Measurements from ENCODE around the gene KRTAP10-10. TPM values are rescaled to one million over a fixed set of nuclear protein-coding genes. Genes with fewer than 3 reads are reported as not detected.

The KRTAP10-10 gene
- total and polyA plus RNA-seq, 9 of the 15 experiments (the other 6 are each of a cell fraction or from before 2014, with no cell fraction given): not detected

DNA sequence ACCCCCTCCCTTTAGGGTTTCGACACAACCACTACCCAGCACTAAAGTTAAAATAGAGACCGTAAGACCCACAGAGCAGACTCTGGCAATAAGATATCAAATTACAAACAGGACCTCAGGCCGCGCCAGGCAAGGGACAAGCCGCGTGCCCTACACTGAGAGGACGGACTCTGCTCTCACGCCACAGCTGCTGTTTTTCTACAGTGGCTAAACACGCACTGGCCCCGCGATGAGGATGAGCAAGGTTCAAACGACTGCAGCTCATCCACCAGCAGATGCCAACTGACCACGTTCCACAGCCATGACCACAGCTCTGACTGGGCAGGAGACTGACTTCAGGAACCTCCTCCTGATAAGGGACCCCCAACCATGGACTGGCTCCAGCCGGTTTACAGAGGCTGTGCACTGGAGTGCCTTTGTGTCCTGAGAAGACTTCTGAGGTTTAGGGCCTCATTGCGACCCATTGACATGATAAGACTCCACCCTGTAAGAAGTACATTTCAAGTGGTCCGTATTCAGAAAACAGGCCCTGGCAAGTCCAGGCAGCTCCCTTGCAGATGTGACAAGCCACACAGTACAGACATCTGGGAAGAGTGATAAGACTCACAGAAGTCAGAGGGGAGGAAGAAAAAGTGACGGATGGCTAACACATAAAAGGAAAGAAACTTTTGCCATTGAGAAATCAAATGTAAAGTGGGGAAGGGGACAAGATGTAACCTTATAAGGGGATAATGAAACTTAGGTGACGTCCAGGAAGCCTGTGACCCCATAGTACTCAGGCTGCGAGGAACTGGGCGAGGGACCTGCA is 43.4 kb upstream of the KRTAP10-10 start (continued):
- no peak for TF ChIP-seq BMI1 (IDR thresholded peaks at IDR 0.05; ENCODE audit: low read length)
- TF ChIP-seq CBX3 (IDR thresholded peaks at IDR 0.05; ENCODE audit: borderline replicate concordance in 1 of 2, low read length in 2 of 2): 0 out of 3 replicates have a peak, but pooled peaks of 1 of the 2 experiments have one; percentile 41
- no peak for TF ChIP-seq XRCC3 (IDR thresholded peaks at IDR 0.05)
- TF ChIP-seq, protein P1, sequence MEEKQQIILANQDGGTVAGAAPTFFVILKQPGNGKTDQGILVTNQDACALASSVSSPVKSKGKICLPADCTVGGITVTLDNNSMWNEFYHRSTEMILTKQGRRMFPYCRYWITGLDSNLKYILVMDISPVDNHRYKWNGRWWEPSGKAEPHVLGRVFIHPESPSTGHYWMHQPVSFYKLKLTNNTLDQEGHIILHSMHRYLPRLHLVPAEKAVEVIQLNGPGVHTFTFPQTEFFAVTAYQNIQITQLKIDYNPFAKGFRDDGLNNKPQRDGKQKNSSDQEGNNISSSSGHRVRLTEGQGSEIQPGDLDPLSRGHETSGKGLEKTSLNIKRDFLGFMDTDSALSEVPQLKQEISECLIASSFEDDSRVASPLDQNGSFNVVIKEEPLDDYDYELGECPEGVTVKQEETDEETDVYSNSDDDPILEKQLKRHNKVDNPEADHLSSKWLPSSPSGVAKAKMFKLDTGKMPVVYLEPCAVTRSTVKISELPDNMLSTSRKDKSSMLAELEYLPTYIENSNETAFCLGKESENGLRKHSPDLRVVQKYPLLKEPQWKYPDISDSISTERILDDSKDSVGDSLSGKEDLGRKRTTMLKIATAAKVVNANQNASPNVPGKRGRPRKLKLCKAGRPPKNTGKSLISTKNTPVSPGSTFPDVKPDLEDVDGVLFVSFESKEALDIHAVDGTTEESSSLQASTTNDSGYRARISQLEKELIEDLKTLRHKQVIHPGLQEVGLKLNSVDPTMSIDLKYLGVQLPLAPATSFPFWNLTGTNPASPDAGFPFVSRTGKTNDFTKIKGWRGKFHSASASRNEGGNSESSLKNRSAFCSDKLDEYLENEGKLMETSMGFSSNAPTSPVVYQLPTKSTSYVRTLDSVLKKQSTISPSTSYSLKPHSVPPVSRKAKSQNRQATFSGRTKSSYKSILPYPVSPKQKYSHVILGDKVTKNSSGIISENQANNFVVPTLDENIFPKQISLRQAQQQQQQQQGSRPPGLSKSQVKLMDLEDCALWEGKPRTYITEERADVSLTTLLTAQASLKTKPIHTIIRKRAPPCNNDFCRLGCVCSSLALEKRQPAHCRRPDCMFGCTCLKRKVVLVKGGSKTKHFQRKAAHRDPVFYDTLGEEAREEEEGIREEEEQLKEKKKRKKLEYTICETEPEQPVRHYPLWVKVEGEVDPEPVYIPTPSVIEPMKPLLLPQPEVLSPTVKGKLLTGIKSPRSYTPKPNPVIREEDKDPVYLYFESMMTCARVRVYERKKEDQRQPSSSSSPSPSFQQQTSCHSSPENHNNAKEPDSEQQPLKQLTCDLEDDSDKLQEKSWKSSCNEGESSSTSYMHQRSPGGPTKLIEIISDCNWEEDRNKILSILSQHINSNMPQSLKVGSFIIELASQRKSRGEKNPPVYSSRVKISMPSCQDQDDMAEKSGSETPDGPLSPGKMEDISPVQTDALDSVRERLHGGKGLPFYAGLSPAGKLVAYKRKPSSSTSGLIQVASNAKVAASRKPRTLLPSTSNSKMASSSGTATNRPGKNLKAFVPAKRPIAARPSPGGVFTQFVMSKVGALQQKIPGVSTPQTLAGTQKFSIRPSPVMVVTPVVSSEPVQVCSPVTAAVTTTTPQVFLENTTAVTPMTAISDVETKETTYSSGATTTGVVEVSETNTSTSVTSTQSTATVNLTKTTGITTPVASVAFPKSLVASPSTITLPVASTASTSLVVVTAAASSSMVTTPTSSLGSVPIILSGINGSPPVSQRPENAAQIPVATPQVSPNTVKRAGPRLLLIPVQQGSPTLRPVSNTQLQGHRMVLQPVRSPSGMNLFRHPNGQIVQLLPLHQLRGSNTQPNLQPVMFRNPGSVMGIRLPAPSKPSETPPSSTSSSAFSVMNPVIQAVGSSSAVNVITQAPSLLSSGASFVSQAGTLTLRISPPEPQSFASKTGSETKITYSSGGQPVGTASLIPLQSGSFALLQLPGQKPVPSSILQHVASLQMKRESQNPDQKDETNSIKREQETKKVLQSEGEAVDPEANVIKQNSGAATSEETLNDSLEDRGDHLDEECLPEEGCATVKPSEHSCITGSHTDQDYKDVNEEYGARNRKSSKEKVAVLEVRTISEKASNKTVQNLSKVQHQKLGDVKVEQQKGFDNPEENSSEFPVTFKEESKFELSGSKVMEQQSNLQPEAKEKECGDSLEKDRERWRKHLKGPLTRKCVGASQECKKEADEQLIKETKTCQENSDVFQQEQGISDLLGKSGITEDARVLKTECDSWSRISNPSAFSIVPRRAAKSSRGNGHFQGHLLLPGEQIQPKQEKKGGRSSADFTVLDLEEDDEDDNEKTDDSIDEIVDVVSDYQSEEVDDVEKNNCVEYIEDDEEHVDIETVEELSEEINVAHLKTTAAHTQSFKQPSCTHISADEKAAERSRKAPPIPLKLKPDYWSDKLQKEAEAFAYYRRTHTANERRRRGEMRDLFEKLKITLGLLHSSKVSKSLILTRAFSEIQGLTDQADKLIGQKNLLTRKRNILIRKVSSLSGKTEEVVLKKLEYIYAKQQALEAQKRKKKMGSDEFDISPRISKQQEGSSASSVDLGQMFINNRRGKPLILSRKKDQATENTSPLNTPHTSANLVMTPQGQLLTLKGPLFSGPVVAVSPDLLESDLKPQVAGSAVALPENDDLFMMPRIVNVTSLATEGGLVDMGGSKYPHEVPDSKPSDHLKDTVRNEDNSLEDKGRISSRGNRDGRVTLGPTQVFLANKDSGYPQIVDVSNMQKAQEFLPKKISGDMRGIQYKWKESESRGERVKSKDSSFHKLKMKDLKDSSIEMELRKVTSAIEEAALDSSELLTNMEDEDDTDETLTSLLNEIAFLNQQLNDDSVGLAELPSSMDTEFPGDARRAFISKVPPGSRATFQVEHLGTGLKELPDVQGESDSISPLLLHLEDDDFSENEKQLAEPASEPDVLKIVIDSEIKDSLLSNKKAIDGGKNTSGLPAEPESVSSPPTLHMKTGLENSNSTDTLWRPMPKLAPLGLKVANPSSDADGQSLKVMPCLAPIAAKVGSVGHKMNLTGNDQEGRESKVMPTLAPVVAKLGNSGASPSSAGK (IDR thresholded peaks at IDR 0.05): peak; percentile 93
- TF ChIP-seq ZNF134 (CRISPR knock-in tag; conservative IDR thresholded peaks at IDR 0.05): peak; percentile 49; the same call in 1 of the 2 replicates
- TF ChIP-seq, protein P2, sequence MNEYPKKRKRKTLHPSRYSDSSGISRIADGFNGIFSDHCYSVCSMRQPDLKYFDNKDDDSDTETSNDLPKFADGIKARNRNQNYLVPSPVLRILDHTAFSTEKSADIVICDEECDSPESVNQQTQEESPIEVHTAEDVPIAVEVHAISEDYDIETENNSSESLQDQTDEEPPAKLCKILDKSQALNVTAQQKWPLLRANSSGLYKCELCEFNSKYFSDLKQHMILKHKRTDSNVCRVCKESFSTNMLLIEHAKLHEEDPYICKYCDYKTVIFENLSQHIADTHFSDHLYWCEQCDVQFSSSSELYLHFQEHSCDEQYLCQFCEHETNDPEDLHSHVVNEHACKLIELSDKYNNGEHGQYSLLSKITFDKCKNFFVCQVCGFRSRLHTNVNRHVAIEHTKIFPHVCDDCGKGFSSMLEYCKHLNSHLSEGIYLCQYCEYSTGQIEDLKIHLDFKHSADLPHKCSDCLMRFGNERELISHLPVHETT (CRISPR knock-in tag; conservative IDR thresholded peaks at IDR 0.05 in 1 of 2, IDR thresholded peaks at IDR 0.05 in 1 of 2): peak in 1 of 2 experiments; percentile 66; a peak in 2 of 4 replicates
- TF ChIP-seq MECOM (CRISPR knock-in tag; IDR thresholded peaks at IDR 0.05): 0 out of 2 replicates have a peak, but pooled peaks have one; percentile 29
- no peak for TF ChIP-seq ATF1 (CRISPR knock-in tag; IDR thresholded peaks at IDR 0.05)
- TF ChIP-seq ATF1 (tag; IDR thresholded peaks at IDR 0.05): peak; percentile 81
- TF ChIP-seq MEIS2 (IDR thresholded peaks at IDR 0.05; ENCODE audit: partially characterized antibody): peak; percentile 95
- TF ChIP-seq NBN (IDR thresholded peaks at IDR 0.05; ENCODE audit: low read depth): peak; percentile 79
- TF ChIP-seq, protein P3, sequence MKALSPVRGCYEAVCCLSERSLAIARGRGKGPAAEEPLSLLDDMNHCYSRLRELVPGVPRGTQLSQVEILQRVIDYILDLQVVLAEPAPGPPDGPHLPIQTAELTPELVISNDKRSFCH (CRISPR knock-in tag; IDR thresholded peaks at IDR 0.05): no peak
- TF ChIP-seq, protein P3 (tag; IDR thresholded peaks at IDR 0.05): peak; percentile 87
- peak; percentile 96 for TF ChIP-seq TAL1 (IDR thresholded peaks at IDR 0.05)

All from K562 (cell line).